GM18907 (cell line): ENCODE data around the gene MAP1LC3B.
"Not testable (repeated sequence)": the region's sequence is repeated elsewhere in the genome, so short reads cannot be mapped to it uniquely, and the experiment has no call there.

Experiments used
- ATAC-seq: cut with Tn5 transposase; IDR thresholded peaks from one replicate; pipeline ENCODE4 v1.9.1; 2021; ENCODE audit warnings: mild to moderate bottlenecking, moderate library complexity; ENCODE audit not compliant: unreplicated experiment

MAP1LC3B gene

DNA sequence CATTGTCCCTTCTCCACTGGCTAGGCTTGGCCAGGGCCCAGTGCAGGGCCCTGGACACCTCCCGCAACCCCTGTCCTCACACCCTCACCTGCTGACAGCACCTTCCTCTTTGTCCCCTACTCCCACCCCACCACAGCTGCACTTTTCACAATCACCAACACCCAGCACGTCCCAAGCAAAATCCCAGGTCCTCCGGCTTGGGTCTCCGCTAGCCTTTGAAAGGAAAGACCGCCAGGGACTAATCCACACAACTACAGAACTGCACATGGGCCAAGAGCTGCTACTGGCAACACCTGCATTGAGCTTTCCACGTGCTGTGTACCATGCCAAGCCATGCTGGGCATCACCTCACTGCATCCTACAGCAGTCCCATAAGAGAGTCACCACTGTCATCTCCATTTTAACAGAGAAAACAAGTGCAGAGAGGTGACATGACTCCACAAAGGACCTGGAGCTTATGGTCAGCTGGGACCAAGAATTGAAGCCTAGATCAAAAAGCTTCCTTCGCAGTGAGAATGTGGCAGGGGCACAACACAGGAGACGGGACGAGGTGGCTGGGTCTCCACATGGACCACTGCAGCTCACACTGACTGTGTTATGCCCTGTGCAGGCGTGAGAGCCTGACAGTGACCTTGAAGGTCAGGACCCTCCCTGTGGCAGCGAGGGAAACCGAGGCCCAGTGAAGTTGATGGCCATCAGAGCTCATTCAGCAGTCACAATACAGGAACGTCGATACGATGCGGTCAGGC is 31.1 kb upstream of the MAP1LC3B start:
- no peak for ATAC-seq

DNA sequence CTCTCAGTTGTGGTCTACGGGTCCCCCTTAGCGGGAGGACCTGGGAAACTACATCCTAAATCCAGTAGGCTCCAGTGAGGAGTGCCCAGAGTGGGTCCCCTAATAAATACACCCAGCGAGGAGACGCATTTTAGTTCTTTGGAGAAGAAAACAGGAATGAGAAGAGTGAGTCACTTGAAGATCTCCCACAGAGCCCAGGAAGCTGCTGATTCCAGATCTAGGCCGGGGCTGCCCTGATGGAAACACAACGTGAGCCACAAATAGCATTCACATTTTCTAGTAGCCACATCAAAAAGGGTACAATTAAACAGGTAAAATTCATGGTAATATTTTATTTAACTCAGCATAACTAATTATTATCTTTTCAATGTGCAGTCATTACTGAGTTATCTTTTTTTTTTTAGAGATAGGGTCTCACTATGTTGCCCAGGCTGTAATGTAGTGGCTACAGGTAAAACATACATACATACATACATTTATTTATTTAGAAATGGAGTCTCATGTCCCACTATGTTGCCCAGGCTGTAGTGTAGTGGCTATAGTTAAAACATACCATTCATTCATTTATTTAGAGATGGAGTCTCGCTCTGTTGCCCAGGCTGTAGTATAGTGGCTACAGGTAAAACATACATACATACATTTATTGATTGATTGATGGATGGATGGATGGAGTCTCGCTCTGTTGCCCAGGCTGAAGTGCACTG is 30.1 kb upstream of the MAP1LC3B start:
- no peak for ATAC-seq

DNA sequence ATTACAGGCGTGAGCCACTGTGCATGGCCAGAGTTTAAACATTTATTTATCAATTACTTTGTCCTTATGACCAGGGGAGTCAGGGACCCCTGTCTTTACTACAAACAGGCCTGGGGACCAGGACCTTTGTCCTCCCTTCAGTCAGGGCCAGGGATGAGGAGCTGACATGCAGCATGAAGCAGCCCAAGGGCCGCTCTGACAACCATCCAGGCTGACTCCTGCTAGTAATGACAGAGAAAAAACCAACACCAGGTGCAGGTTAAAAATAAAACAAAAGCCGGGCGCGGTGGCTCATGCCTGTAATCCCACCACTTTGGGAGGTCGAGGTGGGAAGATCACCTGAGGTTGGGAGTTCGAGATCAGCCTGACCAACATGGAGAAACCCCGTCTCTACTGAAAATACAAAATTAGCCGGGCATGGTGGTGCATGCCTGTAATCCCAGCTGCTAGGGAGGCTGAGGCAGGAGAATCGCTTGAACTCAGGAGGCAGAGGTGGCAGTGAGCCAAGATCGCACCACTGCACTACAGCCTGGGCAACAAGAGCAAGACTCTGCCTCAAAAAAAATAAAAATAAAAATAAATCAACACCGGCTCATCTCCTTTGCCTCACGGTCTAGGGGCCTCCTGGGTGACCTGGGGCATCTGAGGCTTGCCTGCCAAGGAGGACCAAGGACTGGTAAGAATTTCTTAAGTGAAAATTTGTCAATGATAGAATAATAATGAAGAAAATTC is 29.1 kb upstream of the MAP1LC3B start:
- not testable (repeated sequence) for ATAC-seq

DNA sequence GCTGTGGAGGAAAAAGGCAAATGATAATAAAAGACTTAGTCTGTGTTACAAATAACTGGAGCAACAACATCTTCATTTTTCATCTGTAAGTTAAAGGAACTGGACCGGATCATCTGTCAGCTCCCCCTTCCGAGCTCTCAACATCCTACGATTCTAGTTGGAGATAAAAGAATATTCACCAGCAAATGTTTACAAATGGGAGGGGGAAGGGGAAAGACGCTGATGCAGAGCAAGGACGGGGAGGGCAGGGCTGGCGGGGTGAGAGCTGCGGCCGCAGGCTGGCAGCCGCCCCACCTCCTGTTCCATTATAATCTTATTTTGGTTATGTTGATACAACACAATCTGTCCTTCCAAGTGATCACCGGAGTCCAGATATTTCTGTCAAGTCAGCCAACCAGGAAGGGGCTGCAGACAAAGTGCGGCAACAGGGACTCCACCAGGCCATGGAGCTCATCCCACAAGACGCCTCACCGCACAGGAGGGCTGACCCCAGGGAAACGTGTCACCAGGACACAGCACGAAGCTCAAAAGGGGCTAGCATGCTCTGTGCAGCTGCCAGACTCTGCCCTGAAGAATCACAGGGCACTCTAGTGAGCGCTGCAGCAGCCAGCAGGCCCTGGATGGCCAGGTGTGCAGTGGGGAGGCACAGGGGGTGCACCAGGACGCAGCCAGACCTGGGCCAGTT is 28.2 kb upstream of the MAP1LC3B start:
- no peak for ATAC-seq

DNA sequence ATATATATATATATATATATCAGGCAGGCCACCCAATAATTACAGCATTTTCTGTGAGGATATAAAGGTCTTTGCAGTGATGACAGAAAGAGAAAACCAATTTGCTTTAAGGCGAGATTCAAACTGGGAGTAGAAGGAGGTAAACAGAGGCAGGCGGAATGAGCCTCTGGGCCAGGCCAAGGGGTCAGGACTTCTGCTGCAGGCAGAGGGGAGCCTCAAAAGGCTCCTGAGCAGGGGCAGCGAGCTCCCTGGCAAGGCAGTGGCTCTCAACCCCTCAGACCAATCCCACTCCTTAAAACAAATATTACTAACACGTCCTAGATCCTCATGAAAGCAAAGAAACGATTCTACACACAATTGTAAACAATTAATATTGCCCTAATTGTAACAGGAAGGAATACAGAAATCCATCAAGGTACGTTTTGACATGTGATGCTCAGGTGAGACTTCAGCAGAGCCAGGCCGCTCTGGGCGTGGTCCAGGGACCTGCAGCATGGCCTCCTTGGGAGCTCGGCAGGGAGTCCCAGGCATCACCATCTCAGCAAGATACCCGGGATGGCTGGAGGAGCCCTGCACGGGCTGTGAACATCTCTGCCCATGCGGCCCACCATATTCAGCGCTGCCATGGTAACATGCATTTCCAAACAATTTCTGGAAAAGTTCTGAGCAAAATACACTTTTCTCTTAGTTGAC is 27.0 kb upstream of the MAP1LC3B start:
- ATAC-seq, result no peak

DNA sequence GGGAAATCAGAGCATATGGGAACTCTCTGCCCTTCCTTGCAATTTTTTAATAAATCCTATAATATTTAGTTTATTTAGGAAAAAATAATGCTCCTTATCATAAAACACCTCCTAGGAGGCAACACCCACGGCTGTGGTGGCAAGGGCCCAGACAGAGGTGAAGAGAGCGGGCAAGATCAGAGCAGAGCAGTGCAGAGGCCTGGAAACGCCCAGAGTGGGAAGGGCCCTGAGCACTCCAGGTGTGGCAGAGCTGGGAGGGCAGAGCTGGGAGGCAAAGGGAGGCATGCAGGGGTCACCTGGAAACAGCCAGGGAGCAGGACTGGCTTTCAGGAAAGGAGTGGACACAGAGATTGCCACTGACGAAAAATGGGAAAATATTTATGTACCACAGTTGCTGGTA is 25.8 kb upstream of the MAP1LC3B start:
- ATAC-seq, result no peak

DNA sequence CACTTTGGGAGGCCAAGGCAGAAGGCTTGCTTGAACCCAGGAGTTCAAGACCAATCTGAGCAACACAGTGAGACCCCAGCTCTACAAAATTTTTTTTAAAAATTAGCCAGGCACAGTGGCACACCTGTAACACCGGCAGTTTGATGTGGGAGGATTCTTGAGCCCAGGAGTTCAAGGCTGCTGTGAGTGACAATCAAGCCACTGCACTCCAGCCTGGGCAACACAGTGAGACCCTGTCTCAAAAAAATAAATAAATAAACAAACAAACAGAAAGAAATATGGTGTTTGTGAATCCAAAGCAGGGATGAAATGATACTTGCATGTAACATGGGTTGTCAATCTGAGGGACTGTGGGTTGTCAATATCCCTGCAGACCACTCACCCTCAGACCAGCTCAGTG is 25.2 kb upstream of the MAP1LC3B start:
- ATAC-seq, result no peak

DNA sequence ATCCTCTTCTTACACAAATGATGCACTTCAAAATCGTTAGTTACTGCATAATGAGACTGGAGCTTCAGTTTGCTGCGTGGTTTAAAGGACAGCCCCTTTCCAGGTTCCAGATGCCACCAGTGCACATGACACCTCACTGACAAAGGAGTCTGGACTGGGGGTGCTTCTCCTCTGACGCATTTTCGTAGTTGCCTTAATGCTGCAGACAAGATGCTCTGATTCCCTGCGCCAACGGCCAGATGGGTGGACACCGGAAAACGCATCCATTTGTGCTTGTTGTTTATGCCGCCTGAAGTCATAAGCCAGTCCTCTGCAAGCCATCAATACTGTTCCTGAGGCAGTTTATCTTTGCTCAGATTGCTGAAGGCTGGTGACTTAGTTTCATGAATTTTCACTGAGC is 24.6 kb upstream of the MAP1LC3B start:
- no peak for ATAC-seq

DNA sequence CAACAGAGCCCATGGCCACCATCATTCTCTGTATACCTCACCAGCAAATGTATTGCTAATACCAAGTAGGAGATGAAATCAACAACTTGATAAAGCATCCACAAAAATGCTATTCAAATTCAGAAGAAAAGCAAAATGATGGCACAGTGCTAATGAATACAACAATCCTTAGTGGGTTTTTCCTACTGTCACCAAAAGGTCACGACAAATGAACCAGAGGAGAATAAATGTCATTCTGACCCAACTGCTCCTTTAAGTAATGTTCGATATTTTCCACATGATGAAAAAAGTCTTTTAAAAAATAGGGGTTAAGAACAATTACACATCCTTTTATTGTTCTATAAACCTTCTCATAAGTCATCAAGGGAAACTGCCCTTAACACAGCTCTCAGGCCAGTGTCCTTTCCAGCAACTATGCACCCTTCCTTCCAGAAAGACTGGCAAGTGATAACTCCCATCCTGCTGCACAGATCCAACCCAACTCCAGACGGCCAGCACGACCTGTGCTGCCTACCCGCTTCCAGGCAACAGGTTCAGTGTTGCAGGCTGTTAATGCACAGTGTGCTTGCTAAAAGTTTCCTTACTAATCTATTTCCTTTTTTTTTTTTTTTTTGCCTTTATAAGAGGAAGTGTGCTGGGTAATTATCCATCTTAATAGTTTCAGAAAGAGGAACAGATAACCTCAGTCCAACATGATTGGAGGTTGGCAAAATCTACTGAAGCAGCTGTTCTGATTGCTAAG is 23.9 kb upstream of the MAP1LC3B start:
- ATAC-seq, result no peak

DNA sequence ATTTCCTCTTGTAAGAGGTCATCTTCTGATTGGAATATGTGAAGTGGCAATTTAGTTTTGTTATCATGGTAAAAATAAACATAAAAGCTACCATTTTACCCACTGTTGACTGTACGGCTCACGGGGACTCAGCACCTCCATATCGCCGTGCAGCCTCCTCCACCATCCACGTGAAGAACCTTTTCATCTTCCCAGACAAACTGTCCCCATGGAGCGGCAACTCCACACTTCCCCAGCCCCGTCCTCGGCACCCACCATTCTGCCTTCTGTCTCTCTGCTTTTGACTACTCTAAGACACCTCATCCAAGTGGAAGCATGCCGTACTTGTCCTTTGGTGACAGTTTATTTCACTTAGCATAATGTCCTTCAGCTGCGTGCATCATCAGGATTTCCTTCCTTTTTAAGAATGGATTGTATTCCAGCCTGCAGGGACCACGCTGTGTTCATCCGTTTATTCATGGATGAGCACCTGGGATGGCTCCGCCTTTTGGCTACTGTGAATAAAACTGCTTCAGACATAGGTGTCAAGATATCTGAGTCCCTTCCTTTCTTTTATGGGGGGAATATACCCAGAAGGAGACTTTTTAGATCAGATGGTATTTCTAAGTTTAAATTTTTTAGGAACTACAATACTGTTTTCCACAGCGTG is 22.9 kb upstream of the MAP1LC3B start:
- ATAC-seq, result no peak

DNA sequence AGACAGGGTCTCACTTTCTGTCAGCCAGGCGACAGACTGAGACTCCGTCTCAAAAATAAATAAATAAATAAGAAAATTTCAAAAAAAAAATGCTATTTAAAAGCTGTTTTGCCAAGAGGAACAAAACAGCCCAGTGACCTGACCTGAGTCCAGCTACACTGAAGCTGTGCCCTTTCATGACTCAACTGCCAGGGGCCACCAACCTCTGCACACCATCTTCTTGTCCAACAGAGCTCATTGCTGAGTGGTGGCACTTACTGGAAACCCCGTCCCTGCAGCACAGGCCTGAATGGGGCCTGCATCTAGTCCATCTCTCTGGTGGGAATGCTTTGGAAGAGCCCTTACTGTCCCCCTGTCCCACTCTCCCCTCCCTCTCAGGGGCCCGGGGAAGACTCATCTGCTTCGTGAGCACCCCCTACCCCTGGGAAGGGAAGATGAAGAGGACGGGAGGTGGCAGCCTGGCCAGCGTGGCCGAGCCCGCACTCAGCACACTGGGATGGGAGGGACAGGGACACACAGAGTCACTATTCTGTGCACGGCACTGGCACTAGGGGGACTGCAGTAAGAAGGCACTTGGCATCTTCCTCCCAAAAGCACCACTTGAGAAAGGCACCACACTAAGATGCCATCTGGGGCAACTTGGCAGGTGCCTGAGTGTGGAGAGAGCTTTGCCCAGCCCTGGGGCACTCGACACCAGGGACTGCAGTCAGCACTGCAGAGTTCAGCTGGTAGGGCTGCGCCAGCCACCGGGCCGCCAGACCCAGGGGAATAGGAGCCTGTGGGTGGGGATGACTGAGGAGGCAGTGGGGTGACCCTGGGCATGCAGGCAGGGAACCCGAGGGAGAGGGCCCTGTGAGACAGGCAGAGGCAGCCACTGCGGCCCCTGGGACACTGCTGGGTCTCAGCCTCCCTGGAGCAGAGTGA is 22.1 kb upstream of the MAP1LC3B start:
- no peak for ATAC-seq

DNA sequence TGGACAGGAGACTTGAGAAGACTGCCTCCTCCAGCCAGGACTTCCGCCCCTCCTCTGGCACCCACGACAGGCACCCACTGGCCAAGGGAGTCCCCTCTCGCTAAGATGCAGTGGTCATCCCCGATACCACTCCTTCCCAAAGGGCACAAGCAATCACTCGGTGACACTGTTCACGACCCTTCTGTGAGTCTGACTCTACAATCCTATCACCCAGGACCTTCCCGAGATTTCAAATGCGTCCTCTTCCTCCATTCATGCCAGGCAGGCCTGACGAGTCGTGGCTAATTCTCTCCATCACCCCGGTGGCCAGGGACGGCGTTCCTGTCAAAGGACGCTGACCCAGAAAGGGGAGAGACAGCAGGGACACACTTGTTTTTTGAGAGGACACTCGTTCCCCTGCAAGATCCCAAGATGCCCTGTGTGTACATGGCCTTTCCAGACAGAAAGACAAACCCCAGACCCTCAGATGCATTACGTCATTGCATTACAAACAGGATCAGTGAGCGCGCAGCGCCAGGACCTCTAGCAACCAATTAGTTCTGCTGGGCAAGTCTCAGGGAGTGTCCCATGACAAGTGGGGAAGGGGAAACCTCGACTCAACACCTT is 20.8 kb upstream of the MAP1LC3B start:
- ATAC-seq, result no peak

DNA sequence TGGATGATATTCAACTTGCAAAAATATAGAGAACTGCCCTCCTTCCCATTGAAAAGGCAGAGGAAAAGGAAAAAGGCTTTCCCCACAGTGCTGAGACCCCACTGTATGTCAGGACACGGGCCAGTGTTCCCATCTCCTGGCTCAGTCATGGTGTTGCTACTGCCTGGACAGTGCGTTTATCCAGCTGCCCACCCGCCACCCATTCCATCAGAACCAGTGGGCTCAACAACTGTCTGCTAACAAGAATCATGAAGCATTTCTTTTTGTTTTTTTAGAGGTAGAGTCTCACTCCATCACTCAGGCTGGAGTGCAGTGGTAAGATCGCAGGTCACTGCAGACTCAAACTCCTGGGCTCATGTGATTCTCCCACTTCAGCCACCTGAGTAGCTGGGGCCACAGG is 19.8 kb upstream of the MAP1LC3B start:
- ATAC-seq, result no peak

DNA sequence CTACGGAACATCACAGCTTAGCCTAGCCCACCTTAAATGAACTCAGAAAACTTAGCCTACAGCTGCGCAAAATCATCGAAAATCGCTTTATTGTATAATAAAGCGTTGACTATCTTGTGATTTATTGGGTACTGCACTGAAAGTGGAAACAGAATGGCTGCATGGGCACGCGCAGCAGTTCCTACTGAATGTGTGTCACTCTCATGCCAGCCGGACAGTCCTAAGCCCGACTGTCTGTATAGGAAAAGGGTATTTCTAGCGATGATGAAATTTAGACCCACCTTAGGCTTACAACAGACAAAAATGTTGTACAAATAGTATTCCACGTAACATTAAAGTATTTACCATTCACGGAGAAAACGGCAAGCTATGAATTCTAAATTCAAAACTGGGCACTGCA is 17.8 kb upstream of the MAP1LC3B start:
- ATAC-seq, result no peak

DNA sequence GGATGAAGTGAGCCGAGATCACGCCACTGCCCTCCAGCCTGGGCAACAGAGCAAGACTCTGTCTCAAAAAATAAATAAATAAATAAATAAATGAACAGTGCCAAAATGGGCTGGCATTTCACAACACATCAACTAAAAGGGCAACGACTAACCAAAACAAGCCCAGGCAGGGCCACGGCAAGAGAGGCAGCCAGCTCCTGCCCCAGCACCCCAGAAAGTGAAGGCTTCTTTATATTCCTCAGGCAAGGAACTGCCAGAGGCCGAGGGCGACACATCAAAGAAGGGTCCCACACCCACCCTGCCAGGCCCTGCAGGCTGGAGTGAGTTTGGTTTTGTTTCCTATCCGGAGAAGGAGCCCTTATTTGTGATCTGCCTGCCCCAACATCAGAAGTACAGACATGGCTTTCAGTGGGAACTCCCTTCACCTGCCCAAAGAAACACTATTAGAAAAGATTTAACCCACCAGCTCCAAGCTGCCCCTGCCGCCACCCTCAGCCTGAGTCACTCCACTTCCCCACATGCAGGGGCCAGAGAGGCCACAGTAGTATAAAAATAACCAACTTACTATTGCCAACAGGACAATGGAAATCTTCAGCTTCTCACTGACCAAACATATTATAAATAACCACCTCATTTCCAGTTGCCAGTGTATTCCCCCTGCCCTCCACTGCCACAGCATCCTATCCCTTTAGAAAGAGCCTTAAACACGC is 16.6 kb upstream of the MAP1LC3B start:
- ATAC-seq, result no peak

DNA sequence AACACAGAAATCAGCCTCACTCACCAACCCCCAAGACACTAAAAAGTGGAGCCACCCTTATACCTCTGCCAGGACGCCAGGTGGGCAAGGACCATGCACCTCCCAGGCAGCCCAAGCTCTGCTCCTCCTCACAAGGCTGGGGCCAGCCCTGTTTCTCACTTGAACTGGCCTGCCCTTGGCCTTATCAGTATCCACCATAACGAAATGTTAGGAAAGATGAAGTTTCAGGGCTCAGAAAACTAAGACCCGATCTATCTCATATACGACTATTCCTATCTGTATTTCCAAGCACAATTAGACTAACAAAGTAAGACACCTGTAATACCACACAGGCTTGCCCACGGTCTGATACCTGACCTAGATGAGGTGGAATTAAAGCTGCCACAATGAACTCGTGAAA is 15.5 kb upstream of the MAP1LC3B start:
- no peak for ATAC-seq

DNA sequence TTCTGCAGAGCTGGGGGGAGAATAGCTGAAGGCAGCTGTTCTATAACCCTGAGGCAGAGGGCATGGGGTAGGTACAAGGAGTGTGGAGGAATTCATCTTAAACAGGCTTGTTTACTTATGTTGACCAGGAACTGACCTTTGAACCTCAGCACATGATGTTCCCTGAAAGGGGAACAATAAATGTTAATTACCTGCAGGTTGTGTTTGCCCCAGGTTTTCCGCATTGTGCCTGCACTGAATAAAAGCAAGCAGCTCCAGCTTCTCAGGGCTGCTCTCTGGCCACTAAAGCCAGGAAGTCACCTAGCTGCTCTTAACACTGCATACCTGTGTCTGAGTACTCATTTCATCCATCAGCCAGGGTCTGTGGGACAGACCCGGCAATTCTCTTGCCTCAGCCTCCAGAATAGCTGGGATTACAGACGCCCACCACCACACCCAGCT is 12.8 kb upstream of the MAP1LC3B start:
- not testable (repeated sequence) for ATAC-seq
